NAMALWA (cell line): ENCODE results near the gene MXRA7.
A peak's percentile ranks its signal among the peaks of the same experiment; 100 is the strongest.
"Not testable (repeated sequence)": the region's sequence is repeated elsewhere in the genome, so short reads cannot be mapped to it uniquely, and the experiment has no call there.

Experiments used
- DNase-seq: peaks from one replicate; pipeline ENCODE4 v3.0.0-alpha.2; 2015; ENCODE audit warnings: low spot score

MXRA7 gene

DNA sequence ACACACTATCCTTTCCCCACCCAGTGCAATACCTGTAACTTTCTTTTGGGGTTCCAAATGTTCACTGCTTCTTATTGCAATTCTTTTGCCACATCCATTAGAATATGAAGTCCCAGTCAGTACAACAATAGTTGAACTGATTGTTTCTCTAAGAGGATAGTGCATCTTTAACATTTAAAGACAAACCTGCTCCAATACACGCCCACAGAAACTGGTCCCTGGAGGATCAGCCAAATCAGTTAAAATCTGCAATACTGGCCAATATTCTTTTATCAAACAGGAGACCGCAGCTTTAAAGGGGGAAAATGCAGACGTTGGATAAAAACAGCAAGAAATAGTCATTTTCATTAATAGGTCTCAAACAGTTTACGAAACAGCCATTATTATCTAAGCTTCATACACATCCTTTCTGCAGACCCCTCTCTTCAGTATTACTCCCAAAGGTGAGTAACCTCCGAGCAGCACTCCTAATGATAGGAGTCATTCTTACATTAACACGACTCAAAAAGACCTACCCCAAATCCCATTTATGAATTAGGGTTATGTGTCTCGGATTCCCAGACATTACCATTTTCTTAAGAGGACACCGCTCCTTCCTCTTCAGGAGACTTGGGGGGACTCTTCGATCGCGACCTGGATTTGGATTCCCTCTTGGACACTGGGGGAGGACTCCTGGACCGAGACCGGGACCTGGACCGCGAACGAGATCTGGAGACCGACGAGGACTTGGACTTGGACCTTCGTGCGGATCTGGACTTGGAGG, 25.0 kb upstream of the MXRA7 start:
- peak; percentile 53 for DNase-seq

DNA sequence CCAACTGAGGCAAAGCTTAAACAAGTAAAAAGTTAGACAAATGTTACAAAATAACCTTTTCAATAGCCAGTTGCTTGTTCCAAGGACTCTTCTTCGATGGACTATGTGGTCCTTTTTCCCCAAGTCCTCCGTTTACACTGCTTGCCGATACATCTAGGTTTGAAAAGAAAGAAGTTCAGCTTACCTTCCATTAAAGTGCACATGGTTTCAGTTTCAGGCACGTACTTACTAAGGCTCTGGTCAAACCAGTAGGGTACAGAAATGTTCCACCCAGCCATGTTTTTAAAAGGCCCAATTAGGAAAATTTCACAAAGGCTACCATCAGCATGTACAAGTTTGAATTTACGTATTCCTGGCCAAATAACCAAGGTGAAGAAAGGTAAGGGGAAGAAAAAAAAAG, 24.2 kb upstream of the MXRA7 start:
- DNase-seq: peak; percentile 69

- DNase-seq: peak; percentile 44
These were observed 23.5 kb upstream of the MXRA7 start for GRCh38 chr17:76734080-76734840.

- DNase-seq: no peak
These were observed 22.8 kb upstream of the MXRA7 start for GRCh38 chr17:76733618-76733957.

DNA sequence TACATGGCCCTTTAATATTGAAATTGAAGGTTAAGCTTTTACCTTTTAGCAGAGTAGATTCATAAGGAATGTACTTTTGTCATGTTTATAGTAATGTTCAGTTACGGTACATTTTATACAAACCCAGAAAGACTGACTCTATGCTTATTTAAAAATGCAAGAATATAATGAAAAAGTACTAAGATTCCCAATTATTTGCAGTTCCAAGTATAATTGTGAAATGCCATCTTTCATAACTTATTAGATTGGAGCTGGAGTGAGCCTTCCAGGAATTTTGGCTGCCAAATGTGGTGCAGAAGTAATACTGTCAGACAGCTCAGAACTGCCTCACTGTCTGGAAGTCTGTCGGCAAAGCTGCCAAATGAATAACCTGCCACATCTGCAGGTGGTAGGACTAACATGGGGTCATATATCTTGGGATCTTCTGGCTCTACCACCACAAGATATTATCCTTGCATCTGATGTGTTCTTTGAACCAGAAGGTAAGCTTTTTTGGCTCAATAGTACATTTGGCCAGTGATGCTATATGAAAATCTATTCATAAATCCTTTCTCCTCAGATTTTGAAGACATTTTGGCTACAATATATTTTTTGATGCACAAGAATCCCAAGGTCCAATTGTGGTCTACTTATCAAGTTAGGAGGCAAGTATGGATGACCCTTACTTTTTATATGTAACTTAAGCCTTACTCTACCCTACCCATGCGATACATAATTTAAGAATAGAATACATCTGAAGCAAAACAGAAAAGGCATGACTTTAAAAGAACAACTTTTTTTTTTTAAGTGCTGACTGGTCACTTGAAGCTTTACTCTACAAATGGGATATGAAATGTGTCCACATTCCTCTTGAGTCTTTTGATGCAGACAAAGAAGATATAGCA, 22.2 kb upstream of the MXRA7 start:
- DNase-seq: peak; percentile 49

- DNase-seq: peak; percentile 52
These were observed 21.3 kb upstream of the MXRA7 start for GRCh38 chr17:76731800-76732733.

- peak; percentile 79 for DNase-seq
These were observed 17.1 kb upstream of the MXRA7 start for GRCh38 chr17:76727745-76728456.

GRCh38 chr17:76726776-76727718, 16.3 kb upstream of the MXRA7 start, which contains the start of gene METTL23:
Gene METTL23 (plus strand): TSS chr17:76726839. CDS start chr17:76729711, 2,872 bp downstream.
- peak; percentile 88 for DNase-seq

GRCh38 chr17:76726231-76726775, 15.5 kb upstream of the MXRA7 start, which contains the start of gene JMJD6:
Gene JMJD6 (minus strand): TSS chr17:76726606. CDS start chr17:76726475, 131 bp downstream.
- DNase-seq: peak; percentile 97

GRCh38 chr17:76725580-76726230, 14.9 kb upstream of the MXRA7 start:
- peak; percentile 72 for DNase-seq

DNA sequence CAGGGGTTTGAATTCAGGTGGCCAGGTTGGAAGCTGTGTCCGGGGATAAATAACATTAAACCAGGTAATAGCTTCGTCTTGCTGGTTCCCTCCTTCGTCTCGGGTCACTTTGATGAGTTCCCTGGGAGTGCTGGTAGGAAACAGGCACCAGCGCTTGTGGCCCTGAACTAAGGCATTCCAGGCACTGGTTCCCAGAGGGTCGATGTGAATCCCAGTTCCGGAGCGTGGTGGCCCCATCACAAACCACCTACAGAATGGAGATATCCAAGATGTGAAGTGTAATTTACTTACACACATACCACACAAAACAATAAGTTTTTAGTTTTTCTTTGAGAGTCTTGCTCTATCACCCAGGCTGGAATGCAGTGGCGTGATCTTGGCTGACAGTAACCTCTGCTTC, 13.0 kb upstream of the MXRA7 start:
- DNase-seq: no peak

GRCh38 chr17:76722977-76723376, 12.2 kb upstream of the MXRA7 start:
- DNase-seq: not testable (repeated sequence)

DNA sequence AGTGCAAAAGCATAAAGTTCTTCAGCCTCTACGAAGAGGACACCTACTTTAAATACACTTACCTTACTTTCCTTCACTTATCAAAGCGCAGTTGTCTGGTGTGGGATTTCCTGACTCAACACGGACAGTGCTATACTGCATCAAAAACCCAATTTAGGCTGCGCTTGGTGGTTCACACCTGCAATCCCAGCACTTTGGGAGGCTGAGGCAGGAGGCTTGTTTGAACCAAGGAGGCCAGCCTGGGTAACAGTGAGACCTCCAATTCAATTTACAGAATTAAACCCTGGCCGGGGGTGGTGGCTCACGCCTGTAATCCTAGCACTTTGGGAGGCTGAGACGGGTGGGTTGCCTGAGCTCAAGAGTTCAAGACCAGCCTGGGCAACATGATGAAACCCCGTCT, 11.5 kb upstream of the MXRA7 start:
- no peak for DNase-seq

DNA sequence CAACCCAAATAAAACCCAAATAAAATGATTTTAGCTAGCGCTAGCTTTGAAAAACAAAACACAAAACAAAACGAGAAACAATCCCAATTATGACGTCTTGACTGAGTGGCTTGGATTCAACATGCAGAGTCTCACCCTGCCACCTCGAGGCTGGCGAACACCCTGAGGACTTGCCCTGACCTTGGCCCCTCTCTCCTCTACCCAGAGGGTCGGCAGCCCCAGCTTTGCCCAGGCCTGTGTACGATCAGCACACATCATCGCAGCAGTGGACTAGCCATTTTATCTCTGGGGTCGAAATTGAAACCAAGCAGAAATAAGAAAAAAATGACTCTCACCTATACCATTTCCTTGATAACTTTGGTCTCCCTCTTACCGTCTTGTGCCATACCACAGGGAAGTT, 10.7 kb upstream of the MXRA7 start:
- DNase-seq: no peak

GRCh38 chr17:76720941-76721340, 10.2 kb upstream of the MXRA7 start:
- no peak for DNase-seq

DNA sequence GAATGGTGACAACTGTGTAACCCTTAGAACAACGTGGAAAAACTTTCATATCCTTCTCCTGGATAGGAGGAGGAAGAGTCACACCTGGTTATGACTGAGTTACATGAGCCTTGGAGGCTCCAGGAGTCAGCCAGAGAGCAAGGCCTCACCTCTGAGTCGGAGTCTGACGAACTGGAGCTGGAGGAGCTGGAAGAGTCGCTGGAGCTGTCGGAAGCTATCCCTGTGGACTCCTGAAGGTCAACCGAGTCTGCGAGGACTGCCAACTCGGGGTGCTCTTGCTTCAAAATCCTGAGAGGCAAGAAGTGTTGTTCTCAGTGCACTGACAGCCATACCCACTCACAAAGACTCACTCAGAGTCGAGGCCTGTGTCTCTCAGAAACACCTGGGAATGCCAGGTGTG, 9.4 kb upstream of the MXRA7 start:
- DNase-seq: no peak

DNA sequence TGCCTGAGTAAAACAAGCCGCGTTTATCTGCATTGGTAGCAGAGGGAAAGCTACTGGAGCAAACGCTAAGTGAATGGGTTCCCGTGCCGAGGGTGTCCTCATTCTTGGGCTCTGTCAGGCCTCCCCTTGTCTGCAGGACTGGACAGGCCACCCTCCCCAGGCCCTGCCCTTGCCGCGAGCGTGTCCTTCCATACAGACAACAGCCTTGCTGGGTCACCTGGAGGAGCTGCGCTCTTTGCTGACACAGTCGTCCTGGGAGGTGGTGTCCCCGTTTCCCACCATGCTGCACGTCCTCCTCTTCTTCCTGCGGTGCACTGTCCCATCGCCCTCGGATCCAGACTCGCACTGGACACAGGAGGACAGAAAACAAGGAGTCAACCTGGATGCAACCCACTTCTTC, 7.8 kb upstream of the MXRA7 start:
- DNase-seq: no peak

DNA sequence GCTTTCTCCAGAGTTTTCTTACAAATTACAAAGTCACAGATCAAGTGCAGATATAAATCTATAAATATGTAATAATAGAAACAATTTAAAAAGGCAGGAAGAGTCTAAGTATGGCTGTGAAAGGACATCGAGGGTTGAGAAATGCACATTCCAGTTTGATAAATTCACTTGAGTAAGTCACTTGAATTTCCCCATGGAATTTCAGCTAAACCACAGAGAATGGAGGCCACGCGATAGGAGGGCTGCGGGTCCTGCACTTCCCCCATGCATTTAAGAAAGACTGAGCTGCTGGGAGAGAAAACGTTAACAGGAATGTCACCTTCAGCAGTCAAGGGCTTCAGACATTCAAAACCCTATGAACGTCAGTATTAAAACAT, 6.1 kb upstream of the MXRA7 start:
- no peak for DNase-seq
